HUDEP-2 (cell line): ENCODE results near the gene SLC11A2.

Source experiments
- DNase-seq, 76 experiments: peaks; one replicate each; lab custom pipeline; 2025; ENCODE audit not compliant: unreplicated experiment in 76 of 76; lab: John Stamatoyannopoulos, UW

SLC11A2 gene

GRCh38 chr12:51025836-51026638 lies at the start of gene SLC11A2:
SLC11A2 (minus strand) TSS chr12:51026384; CDS start chr12:51010728, 15,656 bp downstream.
- DNase-seq: peak in 75 of 76 experiments; percentile 73 to 97 (median 94)

DNA sequence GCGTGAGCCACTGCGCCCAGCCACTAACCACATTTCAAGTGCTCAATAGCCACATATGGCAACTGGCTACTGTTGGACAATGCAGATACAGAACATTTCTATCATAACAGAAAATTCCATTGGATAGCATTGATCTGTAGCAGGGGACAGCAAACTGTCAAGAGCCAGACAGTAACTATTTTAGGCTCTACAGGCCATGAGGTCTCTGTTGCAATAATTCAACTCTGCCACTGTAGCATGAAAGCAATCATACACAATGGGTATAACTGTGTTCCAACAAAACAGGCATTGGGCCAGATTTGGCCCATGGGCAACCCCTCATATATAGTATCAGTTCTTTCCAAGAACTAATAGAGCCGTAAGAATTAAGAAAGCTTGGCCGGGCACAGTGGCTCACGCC lies 49.2 kb upstream of the SLC11A2 start:
- DNase-seq: no peak

- DNase-seq: no peak
Observed at GRCh38 chr12:51071663-51072062, 45.5 kb upstream of the SLC11A2 start.

DNA sequence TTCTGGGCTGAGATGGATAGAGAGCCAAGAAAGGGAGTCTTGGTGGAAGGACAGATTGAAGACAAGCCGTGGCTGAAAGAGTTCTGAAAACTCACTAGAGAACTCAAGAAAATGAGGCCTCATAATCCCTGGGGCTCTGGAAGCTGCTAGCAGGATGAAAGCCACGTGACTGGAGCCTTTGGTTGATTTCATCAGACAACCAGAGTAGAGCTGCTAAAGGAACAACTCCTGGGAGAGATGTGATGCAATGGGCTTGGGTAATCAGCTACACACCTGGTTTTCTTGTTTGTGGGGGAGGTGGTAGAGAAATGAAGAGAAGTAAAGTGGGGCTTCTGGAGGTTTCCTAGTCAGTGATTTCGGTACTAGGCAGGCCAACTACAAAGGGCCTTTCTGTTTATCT lies 43.8 kb upstream of the SLC11A2 start:
- no peak for DNase-seq

- DNase-seq: no peak
Observed at GRCh38 chr12:51067771-51068170, 41.6 kb upstream of the SLC11A2 start.

- no peak for DNase-seq
Observed at GRCh38 chr12:51067229-51067628, 41.0 kb upstream of the SLC11A2 start.

GRCh38 chr12:51065530-51065929 lies 39.3 kb upstream of the SLC11A2 start:
- DNase-seq: no peak

GRCh38 chr12:51062631-51063397 lies 36.6 kb upstream of the SLC11A2 start:
- DNase-seq: no peak

- DNase-seq: no peak
Observed at GRCh38 chr12:51059086-51059485, 32.9 kb upstream of the SLC11A2 start.

DNA sequence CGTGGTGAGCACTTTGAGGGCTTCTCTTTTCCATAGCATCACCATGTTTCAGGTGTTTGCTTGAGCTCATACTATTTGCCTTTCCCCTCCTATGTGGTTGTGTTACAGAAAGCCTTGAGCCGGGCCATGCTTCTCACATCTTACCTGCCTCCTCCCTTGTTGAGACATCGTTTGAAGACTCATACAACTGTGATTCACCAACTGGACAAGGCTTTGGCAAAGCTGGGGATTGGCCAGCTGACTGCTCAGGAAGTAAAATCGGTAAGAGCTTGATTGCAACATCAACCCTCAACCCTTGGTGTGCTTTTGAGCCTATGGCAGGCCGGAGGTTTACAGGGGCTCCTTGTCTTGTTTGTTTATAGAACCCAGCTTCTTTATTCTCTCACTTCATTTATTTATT lies 30.1 kb upstream of the SLC11A2 start:
- no peak for DNase-seq

DNA sequence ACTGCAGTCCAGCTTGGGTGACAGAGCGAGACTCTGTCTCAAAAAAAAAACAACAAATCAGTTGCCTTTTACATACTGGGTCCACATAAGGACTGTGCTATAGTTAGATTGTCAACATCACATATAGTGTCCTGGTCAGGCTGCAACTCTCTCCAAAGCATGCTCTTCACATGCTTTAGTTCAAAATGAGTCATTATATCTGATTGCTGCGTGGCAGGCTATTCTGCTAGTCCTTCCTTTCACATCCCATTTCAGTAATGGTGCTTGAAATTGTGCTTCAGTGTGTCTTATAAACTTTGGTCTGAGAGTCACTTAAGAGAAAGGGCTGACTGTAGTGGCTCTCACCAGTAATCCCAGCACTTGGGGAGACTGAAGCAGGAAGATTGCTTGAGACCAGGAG lies 28.9 kb upstream of the SLC11A2 start:
- DNase-seq: no peak

DNA sequence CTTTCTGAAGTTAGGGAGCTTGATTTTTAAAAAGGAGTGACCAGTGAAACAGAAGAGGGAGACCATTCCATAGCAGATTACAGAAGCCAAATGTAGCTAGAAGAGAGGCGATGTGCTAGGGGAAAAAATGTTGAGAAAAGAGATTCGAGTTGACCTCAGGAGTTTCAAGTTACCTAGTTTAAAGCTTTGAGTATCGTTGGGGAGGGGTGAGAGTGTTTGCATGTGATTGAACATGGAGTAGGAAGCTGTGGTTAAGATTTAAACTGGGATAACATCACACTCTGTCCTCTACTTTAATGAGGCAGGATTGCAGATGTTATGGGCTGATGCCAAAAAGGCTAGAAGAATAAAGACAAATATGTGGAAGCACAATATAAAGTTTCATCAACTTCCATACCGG lies 25.6 kb upstream of the SLC11A2 start:
- no peak for DNase-seq

DNA sequence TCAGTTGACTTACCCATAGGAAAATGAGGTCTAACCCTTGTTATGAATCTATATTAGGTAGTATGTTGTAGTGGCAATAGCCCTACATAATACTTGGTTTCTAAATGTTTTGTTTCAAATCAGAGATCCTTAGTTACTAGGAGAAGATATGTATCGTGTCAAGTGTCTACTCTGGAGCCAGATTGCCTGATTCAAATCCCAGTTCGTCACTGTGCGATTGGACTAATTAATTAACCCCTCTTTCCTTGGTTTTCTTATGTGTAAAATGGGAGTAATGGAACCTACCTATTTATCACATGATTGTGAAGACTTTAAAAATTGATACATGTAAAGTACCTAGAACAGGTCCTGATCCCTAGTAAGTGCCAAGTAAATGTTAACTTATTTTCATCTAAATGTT lies 23.3 kb upstream of the SLC11A2 start:
- no peak for DNase-seq

- DNase-seq: peak in 5 of 76 experiments; percentile 1 to 41 (median 22)
Observed at GRCh38 chr12:51048661-51049251, 22.6 kb upstream of the SLC11A2 start.

DNA sequence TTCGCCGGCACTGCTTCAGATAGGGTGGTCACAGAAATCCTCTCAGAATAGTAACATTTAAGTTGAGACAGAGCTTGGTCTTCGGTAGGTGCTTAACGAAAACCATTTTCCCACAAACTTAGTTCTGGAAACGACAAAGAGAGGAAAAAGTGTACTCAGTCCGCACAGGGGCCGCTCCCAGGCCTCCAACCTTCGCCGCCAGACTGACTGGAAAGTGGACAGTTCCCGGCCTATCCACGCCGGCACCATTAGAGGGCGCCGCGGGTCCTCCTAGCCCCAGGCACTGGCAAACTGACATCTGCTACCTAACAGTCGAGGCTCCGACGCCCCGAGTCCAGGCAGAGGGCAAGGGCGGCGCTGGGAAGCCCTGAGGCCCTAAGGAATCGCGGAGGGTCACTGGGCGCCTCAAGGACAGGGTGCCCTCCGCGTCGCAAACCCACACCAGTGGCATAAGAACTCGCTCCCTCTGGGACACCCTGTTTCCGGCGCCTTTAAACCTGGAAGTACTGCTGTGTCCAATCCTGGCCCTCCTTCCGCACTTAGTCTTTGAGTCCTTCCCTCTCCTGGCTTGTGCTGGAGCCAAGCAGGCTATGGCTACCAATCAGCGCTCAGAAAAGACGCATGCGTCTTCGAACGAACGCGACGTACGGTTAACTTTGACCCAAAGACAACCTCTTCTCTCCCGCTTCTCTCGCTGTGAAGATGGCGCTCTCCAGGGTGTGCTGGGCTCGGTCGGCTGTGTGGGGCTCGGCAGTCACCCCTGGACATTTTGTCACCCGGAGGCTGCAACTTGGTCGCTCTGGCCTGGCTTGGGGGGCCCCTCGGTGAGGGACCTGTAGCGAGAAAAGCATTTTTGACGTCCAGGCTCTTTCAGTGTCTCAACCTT lies 21.7 kb upstream of the SLC11A2 start, which contains the start of gene LETMD1:
TSS of gene LETMD1 (plus strand) at position 673 of the 886 bp plus-strand sequence. CDS start at position 703, 30 bp downstream.
- DNase-seq: peak; percentile 32 to 98 (median 91)

GRCh38 chr12:51036279-51036678 lies 10.1 kb upstream of the SLC11A2 start:
- DNase-seq: no peak

- DNase-seq: no peak
Observed at GRCh38 chr12:51033457-51034089, 7.4 kb upstream of the SLC11A2 start.

DNA sequence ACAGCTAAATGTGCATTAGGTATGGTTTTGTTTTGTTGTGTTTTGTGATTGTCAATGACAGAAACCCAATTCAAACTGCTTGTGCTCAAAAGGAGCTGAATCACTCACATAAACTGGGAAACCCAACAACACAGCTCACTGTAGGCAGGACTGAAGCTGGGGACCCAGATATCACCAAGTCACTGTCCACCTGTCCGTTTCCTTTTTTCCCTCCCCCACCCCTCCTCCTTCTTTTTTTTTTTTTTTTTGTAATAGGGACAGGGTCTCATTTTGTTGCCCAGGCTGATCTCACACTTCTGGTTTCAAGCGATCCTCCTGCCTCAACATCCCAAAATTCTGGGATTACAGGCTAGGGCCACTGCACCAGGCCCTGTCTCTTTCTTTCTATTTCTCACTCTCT lies 6.9 kb upstream of the SLC11A2 start:
- no peak for DNase-seq

DNA sequence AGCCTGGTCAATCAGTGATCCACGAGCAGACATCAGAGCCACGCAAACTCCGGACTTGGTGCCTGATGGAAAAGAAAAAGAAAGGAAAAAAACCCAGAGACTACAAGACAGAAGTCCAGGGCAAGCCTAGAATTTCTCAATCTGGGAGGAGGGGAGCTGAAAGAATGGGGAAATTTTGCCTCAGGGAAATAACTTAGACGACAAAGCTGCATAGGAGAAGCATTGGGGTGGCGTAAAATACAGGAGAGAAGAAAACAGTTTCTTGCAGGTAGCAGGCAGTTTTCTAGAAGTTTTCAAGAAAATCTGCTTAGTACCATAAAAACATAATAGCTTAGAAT lies 2.6 kb upstream of the SLC11A2 start:
- no peak for DNase-seq
